H1 (cell line): ENCODE measurements around the gene CROCC2. TPM values are rescaled to one million over a fixed set of nuclear protein-coding genes. Genes with fewer than 3 reads are reported as not detected.

Source experiments
- CEBPB ChIP-seq: IDR thresholded peaks from 2 replicates; pipeline ENCODE4 v1.6.1; 2012; ENCODE audit warnings: low read depth, low read length
- HDAC2 ChIP-seq, 2 experiments: fragments of 300-600 bp in 1 of 2; sonication (generic) in 1 of 2; IDR thresholded peaks; 2 replicates each; pipeline ENCODE4 v1.6.1; 2011 to 2012; ENCODE audit warnings: low read depth in 2 of 2, low read length in 2 of 2, mild to moderate bottlenecking in 2 of 2, moderate library complexity in 2 of 2, borderline replicate concordance in 1 of 2, inconsistent platforms in 1 of 2
- SIX5 ChIP-seq: IDR thresholded peaks from 2 replicates; pipeline ENCODE4 v1.6.1; 2011; ENCODE audit warnings: mild to moderate bottlenecking, low read depth, low read length
- polyA plus RNA-seq, 7 experiments: library from polyadenylated mRNA; depleted of rRNA in 3 of 7; stranded (reverse) in 5 of 7; unstranded in 2 of 7; fragments of >200 nt in 5 of 7; fragments of 200-250 nt in 2 of 7; gene quantifications; 1 replicate in 5 of 7; 2 replicates in 1 of 7; 4 replicates in 1 of 7; pipeline versions ENCODE4 v1.2.1 to v1.2.3, GENCODE V29; 2011 to 2013; ENCODE audit warnings: missing spikeins in 2 of 7, mixed read lengths in 2 of 7
- total RNA-seq: library from RNA; stranded (reverse); fragmentation: NEBNext Ultra II Directional; extraction: Animal tissue kit (Norgen Biotek cat#: 25700); gene quantifications from 2 replicates; pipeline ENCODE4 v1.2.1, GENCODE V29; 2021

CROCC2 gene
- total and polyA plus RNA-seq, 2 of the 8 experiments (the other 6 are each of a cell fraction or from before 2014, with no cell fraction given): not detected

- no peak for TF ChIP-seq HDAC2 (IDR thresholded peaks at IDR 0.05; ENCODE audit: borderline replicate concordance in 1 of 2, low read depth in 2 of 2, low read length in 2 of 2)
- no peak for TF ChIP-seq CEBPB
- TF ChIP-seq SIX5: no peak
Measured at GRCh38 chr2:240948905-240949790, 43.0 kb downstream of the CROCC2 start (continued).
